Measurements from ENCODE around the gene UBE2D2. TPM values are rescaled to one million over a fixed set of nuclear protein-coding genes. Genes with fewer than 3 reads are reported as not detected.

Gene UBE2D2
- total and polyA plus RNA-seq, 2 of the 13 experiments (the other 11 are each of a cell fraction or from before 2014, with no cell fraction given), result 79.1 to 109 TPM

- TF ChIP-seq POLR2AphosphoS2 (IDR thresholded peaks at IDR 0.05; ENCODE audit: low read depth, low read length), result no peak
Measured at GRCh38 chr5:139611703-139612584, 50.8 kb downstream of the UBE2D2 start (continued).

- Histone ChIP-seq H3K9me3 (ENCODE audit: low read length) (no peaks in the 10 kb centered on the region), H4K20me1 (ENCODE audit: insufficient read depth, low read length) (0 out of 2 replicates have a peak, but pooled peaks cover under 1% of the 10 kb centered on the region), H3K36me3 (replicated peaks in 1 of 2; ENCODE audit: control insufficient read depth in 1 of 2, insufficient read depth in 2 of 2, low read length in 2 of 2) (peaks cover 14 to 58% of the 10 kb centered on the region in 2 experiments), H3K4me2 (ENCODE audit: low read depth, low read length) (no peak overlapping the region), H3K27ac (ENCODE audit: extremely low read length, insufficient read depth, low read length) (no peak overlapping the region), H3K79me2 (ENCODE audit: insufficient read depth, low read length) (no peaks in the 10 kb centered on the region), H3K27me3 (ENCODE audit: control insufficient read depth in 1 of 2, insufficient read depth in 2 of 2, low read length in 2 of 2) (no peaks in the 10 kb centered on the region), H3K4me3 (replicated peaks in 1 of 3; ENCODE audit: insufficient read depth in 1 of 3, low read depth in 2 of 3, low read length in 3 of 3) (no peak overlapping the region), H2AFZ (ENCODE audit: low read length) (no peak overlapping the region), H3K9ac (ENCODE audit: insufficient read depth, low read depth, low read length) (no peak overlapping the region), H3K4me1 (ENCODE audit: insufficient read depth, low read length) (no peaks in the 10 kb centered on the region)
- BruUV-seq (replicated peaks), result no TSS peak
- CTCF ChIA-PET (ENCODE audit: low intra/inter-chr PET ratio, low total read pairs), result no interaction called here
- no peak for ATAC-seq
- no peak for DNase-seq (ENCODE audit: low spot score)
- POLR2A ChIA-PET, result no interaction called here
- 96% methylated on average over 5 of the region's 5 CpGs for WGBS (ENCODE audit: low lambda C conversion rate)
- intact Hi-C loops (cut with micrococcal nuclease; ENCODE audit: unreplicated experiment) (no loop called here), in situ Hi-C loops (cut with HindIII; ENCODE audit: extremely low pct_ligation_motif_present, low pct_unique_long_range_greater_than_20kb) (no loop called here)
- FAIRE-seq, result no peak
- TF ChIP-seq ARID3A (IDR thresholded peaks at IDR 0.05; ENCODE audit: low read depth, low read length) (no peak), ZNF784 (CRISPR knock-in tag; IDR thresholded peaks at IDR 0.05; ENCODE audit: borderline replicate concordance) (no peak), KMT2A (CRISPR knock-in tag; IDR thresholded peaks at IDR 0.05) (no peak), SOX5 (CRISPR knock-in tag; IDR thresholded peaks at IDR 0.05; ENCODE audit: borderline replicate concordance) (no peak), ZNF761 (CRISPR knock-in tag; conservative IDR thresholded peaks at IDR 0.05) (no peak), FOXM1 (CRISPR knock-in tag; IDR thresholded peaks at IDR 0.05) (no peak), ZNF607 (CRISPR knock-in tag; IDR thresholded peaks at IDR 0.05; ENCODE audit: borderline replicate concordance) (no peak), AKNA (CRISPR knock-in tag; IDR thresholded peaks at IDR 0.05; ENCODE audit: borderline replicate concordance) (no peak), SMAD3 (CRISPR knock-in tag; IDR thresholded peaks at IDR 0.05) (no peak), ZBTB43 (CRISPR knock-in tag; conservative IDR thresholded peaks at IDR 0.05) (no peak), ZNF24 (IDR thresholded peaks at IDR 0.05) (no peak), ZMYM3 (CRISPR knock-in tag; IDR thresholded peaks at IDR 0.05) (no peak), SMARCC2 (IDR thresholded peaks at IDR 0.05) (no peak)
Measured at GRCh38 chr5:139619861-139620260, 58.7 kb downstream of the UBE2D2 start.
